DND-41 (cell line): ENCODE data around the gene SLC17A9.
A peak's percentile ranks its signal among the peaks of the same experiment; 100 is the strongest.

Source experiments
- ATAC-seq: fragments of 200-7000 bp; cut with Tn5 transposase; 3 replicates; pipeline ENCODE4 v1.9.1; 2021; ENCODE audit warnings: low read depth; ENCODE audit not compliant: insufficient read depth
- DNase-seq: peaks from one replicate; pipeline ENCODE4 v3.0.0-alpha.2; 2020
- H2AFZ ChIP-seq: 2 replicates; pipeline ENCODE4 v1.6.0; 2012; ENCODE audit warnings: low read depth, low read length
- H3K27ac ChIP-seq: 2 replicates; pipeline ENCODE4 v1.5.1; 2012; ENCODE audit warnings: low read length, inconsistent platforms
- H3K27me3 ChIP-seq: fragments of 200-600 bp; sonication (generic); 2 replicates; pipeline ENCODE4 v1.6.0; 2012; ENCODE audit warnings: low read length, mild to moderate bottlenecking, inconsistent platforms; ENCODE audit not compliant: insufficient read depth, poor library complexity
- H3K36me3 ChIP-seq: 2 replicates; pipeline ENCODE4 v1.5.1; 2012; ENCODE audit warnings: low read length, inconsistent platforms; ENCODE audit not compliant: insufficient read depth
- H3K4me1 ChIP-seq: 2 replicates; pipeline ENCODE4 v1.5.1; 2012; ENCODE audit warnings: mild to moderate bottlenecking, low read length; ENCODE audit not compliant: insufficient read depth
- H3K4me2 ChIP-seq: 2 replicates; pipeline ENCODE4 v1.6.0; 2012; ENCODE audit warnings: mild to moderate bottlenecking, moderate library complexity, low read length, inconsistent platforms; ENCODE audit not compliant: insufficient read depth
- H3K4me3 ChIP-seq, 2 experiments: fragments of 200-600 bp in 1 of 2; shearing (Covaris generic) in 1 of 2; 2 replicates each; pipeline ENCODE4 v1.5.1; 2012 to 2016; ENCODE audit warnings: inconsistent platforms in 2 of 2, low read length in 2 of 2, mild to moderate bottlenecking in 2 of 2, low read depth in 1 of 2, moderate library complexity in 1 of 2
- H3K79me2 ChIP-seq: 2 replicates; pipeline ENCODE4 v1.6.0; 2012; ENCODE audit warnings: low read length, inconsistent platforms; ENCODE audit not compliant: insufficient read depth
- H3K9ac ChIP-seq: 2 replicates; pipeline ENCODE4 v1.6.0; 2012; ENCODE audit warnings: low read depth, mild to moderate bottlenecking, inconsistent platforms, low read length, moderate library complexity
- H3K9me3 ChIP-seq: 2 replicates; pipeline ENCODE4 v1.5.1; 2012; ENCODE audit warnings: low read length, moderate library complexity, mild to moderate bottlenecking, inconsistent platforms; ENCODE audit not compliant: insufficient read depth, severe bottlenecking
- H4K20me1 ChIP-seq: 2 replicates; pipeline ENCODE4 v1.6.0; 2012; ENCODE audit warnings: low read length; ENCODE audit not compliant: insufficient read depth
- CTCF ChIP-seq: IDR thresholded peaks from 2 replicates; pipeline ENCODE4 v1.5.1; 2012; ENCODE audit warnings: borderline replicate concordance, low read length, moderate library complexity, mild to moderate bottlenecking; ENCODE audit not compliant: poor library complexity, severe bottlenecking; ENCODE audit errors: extremely low read depth
- EZH2 ChIP-seq: IDR thresholded peaks from 3 replicates; pipeline ENCODE4 v1.6.1; 2012; ENCODE audit warnings: borderline replicate concordance, low read depth, mild to moderate bottlenecking, moderate library complexity, low read length, inconsistent platforms; ENCODE audit not compliant: severe bottlenecking

The SLC17A9 gene

GRCh38 chr20:62975812-62976508 lies 23.5 kb downstream of the SLC17A9 start:
- peaks cover 32% of the 10 kb centered on the region for H3K4me1 ChIP-seq
- H3K4me2 ChIP-seq = no peak overlapping the region
- H3K27me3 ChIP-seq = no peaks in the 10 kb centered on the region

GRCh38 chr20:62976886-62977285 lies 24.4 kb downstream of the SLC17A9 start:
- Histone ChIP-seq H2AFZ (no peak overlapping the region), H3K4me3 (no peak overlapping the region), H3K4me1 (peaks cover 40% of the 10 kb centered on the region), H3K27me3 (no peaks in the 10 kb centered on the region), H3K9ac (no peak overlapping the region), H3K9me3 (no peaks in the 10 kb centered on the region), H3K79me2 (no peaks in the 10 kb centered on the region), H3K36me3 (no peaks in the 10 kb centered on the region), H3K4me2 (no peak overlapping the region), H3K27ac (no peak overlapping the region), H4K20me1 (no peaks in the 10 kb centered on the region)
- DNase-seq (no peak), ATAC-seq (no peak)
- TF ChIP-seq EZH2 (no peak), CTCF (no peak)

More at GRCh38 chr20:62975812-62976508, 23.5 kb downstream of the SLC17A9 start:
- Histone ChIP-seq H4K20me1 (no peaks in the 10 kb centered on the region), H3K9ac (no peak overlapping the region), H2AFZ (no peak overlapping the region), H3K4me3 (no peak overlapping the region), H3K27ac (no peak overlapping the region), H3K36me3 (no peaks in the 10 kb centered on the region), H3K79me2 (no peaks in the 10 kb centered on the region), H3K9me3 (no peaks in the 10 kb centered on the region)
- ATAC-seq (no peak), DNase-seq (no peak)
- TF ChIP-seq CTCF = no peak
- TF ChIP-seq EZH2 = no peak

- no peak overlapping the region for H3K27ac ChIP-seq
- H4K20me1 ChIP-seq = no peaks in the 10 kb centered on the region
- no peak overlapping the region for H2AFZ ChIP-seq
- no peak overlapping the region for H3K4me3 ChIP-seq
- H3K79me2 ChIP-seq = no peaks in the 10 kb centered on the region
- H3K4me1 ChIP-seq = peaks cover 39% of the 10 kb centered on the region
- H3K27me3 ChIP-seq = no peaks in the 10 kb centered on the region
- no peak overlapping the region for H3K9ac ChIP-seq
- H3K4me2 ChIP-seq = no peak overlapping the region
- DNase-seq (peak; percentile 47), ATAC-seq (no peak)
- no peak for TF ChIP-seq EZH2
- no peak for TF ChIP-seq CTCF
- H3K9me3 ChIP-seq = no peaks in the 10 kb centered on the region
- no peaks in the 10 kb centered on the region for H3K36me3 ChIP-seq
Observed at GRCh38 chr20:62977613-62978560, 25.4 kb downstream of the SLC17A9 start.
